Activated CD8-positive, alpha-beta memory T cell treated with anti-CD3 and anti-CD28 coated beads, Interleukin-2, amount 10 ng/mL, durations not matched to agents 7 days and 5 days (primary cell): Measurements from ENCODE around the gene TUBA1B. TPM values are rescaled to one million over a fixed set of nuclear protein-coding genes. Genes with fewer than 3 reads are reported as not detected.
"Not testable (repeated sequence)": the region's sequence is repeated elsewhere in the genome, so short reads cannot be mapped to it uniquely, and the experiment has no call there.

Experiments used
- ATAC-seq: fragments of 150-1000 bp; cut with Tn5 transposase; one replicate; pipeline ENCODE4 v1.10.0; 2021; ENCODE audit warnings: moderate library complexity
- CTCF ChIA-PET: fragments of 350-600 bp; sonication (Branson Sonifier 250); formaldehyde crosslinking; loops from one replicate; lab custom pipeline; 2021; ENCODE audit warnings: antibody characterized with exemption; lab: Charles Lee
- DNase-seq: peaks from one replicate; pipeline ENCODE4 v3.0.0-alpha.2; 2020
- H3K27ac Mint-ChIP-seq: one replicate; pipeline ENCODE4 v1.8.0; 2021; ENCODE audit warnings: mild to moderate bottlenecking, mixed read lengths
- H3K27me3 Mint-ChIP-seq: one replicate; pipeline ENCODE4 v1.8.0; 2021; ENCODE audit warnings: mixed read lengths
- H3K36me3 Mint-ChIP-seq: one replicate; pipeline ENCODE4 v1.8.0; 2021; ENCODE audit warnings: mild to moderate bottlenecking, mixed read lengths
- H3K4me1 Mint-ChIP-seq: one replicate; pipeline ENCODE4 v1.8.0; 2021; ENCODE audit warnings: mixed read lengths
- H3K4me3 Mint-ChIP-seq: one replicate; pipeline ENCODE4 v1.8.0; 2021; ENCODE audit warnings: mild to moderate bottlenecking, moderate library complexity, mixed read lengths
- H3K9me3 Mint-ChIP-seq: one replicate; pipeline ENCODE4 v1.8.0; 2022; ENCODE audit warnings: low read depth, mixed read lengths
- total RNA-seq, 2 experiments: library from RNA; stranded (reverse); gene quantifications; one replicate each; pipeline ENCODE4 v1.2.3, GENCODE V29; 2021

The TUBA1B gene
- total RNA-seq, 2 experiments from 2014 or later: 1,970 to 2,009 TPM

- Mint-ChIP-seq H3K4me1 (peaks cover 24% of the 10 kb centered on the region), H3K36me3 (peaks cover 7% of the 10 kb centered on the region), H3K27me3 (no peaks in the 10 kb centered on the region), H3K9me3 (no peaks in the 10 kb centered on the region), H3K4me3 (no peak overlapping the region), H3K27ac (no peak overlapping the region)
- DNase-seq (no peak), ATAC-seq (no peak)
- CTCF ChIA-PET: no interaction called here
Measured at GRCh38 chr12:49137476-49137875, 6.3 kb upstream of the TUBA1B start.

GRCh38 chr12:49136997-49137396 lies 5.8 kb upstream of the TUBA1B start:
- not testable (repeated sequence) for ATAC-seq, H3K27ac Mint-ChIP-seq, DNase-seq, H3K27me3 Mint-ChIP-seq, H3K9me3 Mint-ChIP-seq, H3K4me3 Mint-ChIP-seq, H3K36me3 Mint-ChIP-seq
- CTCF ChIA-PET: interaction anchor here (1.4 kb wide), 1 partner anchor 14 kb away, joined by 3 read pairs; no protein-coding TSS in a partner anchor
- peaks cover 28% of the 10 kb centered on the region for H3K4me1 Mint-ChIP-seq

GRCh38 chr12:49133590-49133989 lies 2.4 kb upstream of the TUBA1B start:
- H3K27me3 Mint-ChIP-seq: peaks cover 6% of the 10 kb centered on the region
- CTCF ChIA-PET: interaction anchor here (0.9 to 4.6 kb wide), 6 partner anchors 27 to 130 kb away, joined by 3 to 36 read pairs (median 3); partner anchors contain the start of gene TUBA1A
- H3K4me3 Mint-ChIP-seq: peak overlapping the region; percentile 84
- peak overlapping the region; percentile 14 for H3K27ac Mint-ChIP-seq
- H3K36me3 Mint-ChIP-seq: peaks cover 30% of the 10 kb centered on the region
- H3K9me3 Mint-ChIP-seq: no peaks in the 10 kb centered on the region
- DNase-seq: no peak
- no peak for ATAC-seq
- H3K4me1 Mint-ChIP-seq: peaks cover 46% of the 10 kb centered on the region

- Mint-ChIP-seq H3K36me3 (peaks cover 33% of the 10 kb centered on the region), H3K9me3 (no peaks in the 10 kb centered on the region), H3K27me3 (peaks cover 6% of the 10 kb centered on the region), H3K4me1 (peaks cover 43% of the 10 kb centered on the region), H3K27ac (peak overlapping the region; percentile 93), H3K4me3 (peak overlapping the region; percentile 84)
- CTCF ChIA-PET: interaction anchor here (0.9 to 4.6 kb wide), 6 partner anchors 26 to 131 kb away, joined by 3 to 36 read pairs (median 3); partner anchors contain the start of gene TUBA1A
- ATAC-seq (no peak), DNase-seq (no peak)
Measured at GRCh38 chr12:49133014-49133413, 1.8 kb upstream of the TUBA1B start.

- Mint-ChIP-seq H3K36me3 (peaks cover 41% of the 10 kb centered on the region), H3K4me3 (peak overlapping the region; percentile 84)
- no peak for ATAC-seq
Measured at GRCh38 chr12:49131894-49132461, 783 bp upstream of the TUBA1B start.

GRCh38 chr12:49130151-49131050 lies 794 bp downstream of the TUBA1B start:
- peak; percentile 63 for ATAC-seq
- Mint-ChIP-seq H3K4me1 (peaks cover 51% of the 10 kb centered on the region), H3K4me3 (peak overlapping the region; percentile 84), H3K27me3 (peaks cover 6% of the 10 kb centered on the region), H3K9me3 (no peaks in the 10 kb centered on the region), H3K36me3 (peaks cover 40% of the 10 kb centered on the region), H3K27ac (peak overlapping the region; percentile 99)
- CTCF ChIA-PET: interaction anchor here (0.6 to 4.6 kb wide), 31 partner anchors 10 to 278 kb away, joined by 3 to 38 read pairs (median 5); partner anchors contain the start of genes DDX23, DHH, LMBR1L and RHEBL1
- DNase-seq: peak; percentile 95

More at GRCh38 chr12:49131894-49132461, 783 bp upstream of the TUBA1B start:
- CTCF ChIA-PET: interaction anchor here (0.8 to 4.6 kb wide), 11 partner anchors 11 to 191 kb away, joined by 3 to 38 read pairs (median 16); partner anchors contain the start of genes LMBR1L, TROAP and TUBA1A
- H3K4me1 Mint-ChIP-seq: peaks cover 50% of the 10 kb centered on the region
- no peaks in the 10 kb centered on the region for H3K9me3 Mint-ChIP-seq
- no peak for DNase-seq
- H3K27me3 Mint-ChIP-seq: peaks cover 6% of the 10 kb centered on the region
- peak overlapping the region; percentile 93 for H3K27ac Mint-ChIP-seq

GRCh38 chr12:49129332-49130150 lies 1.7 kb downstream of the TUBA1B start:
- no peaks in the 10 kb centered on the region for H3K9me3 Mint-ChIP-seq
- H3K4me3 Mint-ChIP-seq: peak overlapping the region; percentile 84
- CTCF ChIA-PET: interaction anchor here (0.6 to 4.6 kb wide), 21 partner anchors 9 to 278 kb away, joined by 3 to 38 read pairs (median 6); partner anchors contain the start of genes DDX23, DHH, LMBR1L and RHEBL1
- DNase-seq (no peak), ATAC-seq (no peak)
- H3K27ac Mint-ChIP-seq: peak overlapping the region; percentile 99
- peaks cover 6% of the 10 kb centered on the region for H3K27me3 Mint-ChIP-seq
- H3K4me1 Mint-ChIP-seq: peaks cover 49% of the 10 kb centered on the region
- peaks cover 40% of the 10 kb centered on the region for H3K36me3 Mint-ChIP-seq

- H3K4me1 Mint-ChIP-seq: peaks cover 38% of the 10 kb centered on the region
- DNase-seq, ATAC-seq, H3K27me3 Mint-ChIP-seq, H3K9me3 Mint-ChIP-seq: not testable (repeated sequence)
- CTCF ChIA-PET: interaction anchor here (1.3 to 4.2 kb wide), 4 partner anchors 30 to 64 kb away, joined by 4 to 38 read pairs (median 5); no protein-coding TSS in a partner anchor
- peaks cover 40% of the 10 kb centered on the region for H3K36me3 Mint-ChIP-seq
- peak overlapping the region; percentile 42 for H3K4me3 Mint-ChIP-seq
- peak overlapping the region; percentile 16 for H3K27ac Mint-ChIP-seq
Measured at GRCh38 chr12:49127971-49128370, 3.2 kb downstream of the TUBA1B start.

GRCh38 chr12:49126852-49127763 lies 4.1 kb downstream of the TUBA1B start:
- CTCF ChIA-PET: interaction anchor here (1.3 to 1.4 kb wide), 3 partner anchors 29 to 63 kb away, joined by 4 to 5 read pairs (median 5); no protein-coding TSS in a partner anchor
- peaks cover 40% of the 10 kb centered on the region for H3K36me3 Mint-ChIP-seq
- H3K9me3 Mint-ChIP-seq: no peaks in the 10 kb centered on the region
- peaks cover 31% of the 10 kb centered on the region for H3K4me1 Mint-ChIP-seq
- peak overlapping the region; percentile 42 for H3K4me3 Mint-ChIP-seq
- peak overlapping the region; percentile 16 for H3K27ac Mint-ChIP-seq
- peaks cover 6% of the 10 kb centered on the region for H3K27me3 Mint-ChIP-seq
- no peak for DNase-seq
- ATAC-seq: no peak

GRCh38 chr12:49121047-49121696 lies 10.0 kb downstream of the TUBA1B start:
- Mint-ChIP-seq H3K9me3 (no peaks in the 10 kb centered on the region), H3K36me3 (no peaks in the 10 kb centered on the region), H3K4me3 (no peak overlapping the region), H3K27me3 (no peaks in the 10 kb centered on the region), H3K27ac (no peak overlapping the region), H3K4me1 (no peaks in the 10 kb centered on the region)
- no peak for ATAC-seq
- CTCF ChIA-PET: interaction anchor here (1.8 to 4.1 kb wide), 6 partner anchors 9 to 57 kb away, joined by 5 to 17 read pairs (median 9); partner anchors contain the start of gene LMBR1L
- no peak for DNase-seq

- H3K4me1 Mint-ChIP-seq: peaks cover 28% of the 10 kb centered on the region
- ATAC-seq: no peak
- peak overlapping the region; percentile 94 for H3K4me3 Mint-ChIP-seq
- DNase-seq: no peak
- CTCF ChIA-PET: interaction anchor here (0.8 to 9.4 kb wide), 13 partner anchors 9 to 157 kb away, joined by 3 to 80 read pairs (median 8); partner anchors contain the start of genes DHH, RHEBL1 and TUBA1B
- H3K27me3 Mint-ChIP-seq: no peaks in the 10 kb centered on the region
- H3K36me3 Mint-ChIP-seq: no peaks in the 10 kb centered on the region
- peak overlapping the region; percentile 87 for H3K27ac Mint-ChIP-seq
- H3K9me3 Mint-ChIP-seq: no peaks in the 10 kb centered on the region
Measured at GRCh38 chr12:49111206-49111605, 20.0 kb downstream of the TUBA1B start.
